Measurements from ENCODE around the gene UGT1A8.
"Not testable (repeated sequence)": the region's sequence is repeated elsewhere in the genome, so short reads cannot be mapped to it uniquely, and the experiment has no call there.

The UGT1A8 gene

GRCh38 chr2:233643128-233643527, 25.7 kb downstream of the UGT1A8 start:
- DNase-seq (ENCODE audit: low read depth) = no peak

- not testable (repeated sequence) for DNase-seq (ENCODE audit: low read depth)
Measured at GRCh38 chr2:233646033-233646432, 28.6 kb downstream of the UGT1A8 start.

GRCh38 chr2:233650981-233651380, 33.5 kb downstream of the UGT1A8 start:
- DNase-seq (ENCODE audit: low read depth) = no peak

GRCh38 chr2:233651430-233651829, 34.0 kb downstream of the UGT1A8 start:
- no peak for DNase-seq (ENCODE audit: low read depth)

GRCh38 chr2:233654501-233654900, 37.1 kb downstream of the UGT1A8 start:
- no peak for DNase-seq (ENCODE audit: low read depth)

- DNase-seq (ENCODE audit: low read depth) = no peak
Measured at GRCh38 chr2:233655043-233655442, 37.6 kb downstream of the UGT1A8 start.

- not testable (repeated sequence) for DNase-seq (ENCODE audit: low read depth)
Measured at GRCh38 chr2:233655943-233656342, 38.5 kb downstream of the UGT1A8 start.

GRCh38 chr2:233656443-233656842, 39.0 kb downstream of the UGT1A8 start:
- no peak for DNase-seq (ENCODE audit: low read depth)

GRCh38 chr2:233658610-233659009, 41.2 kb downstream of the UGT1A8 start:
- no peak for DNase-seq (ENCODE audit: low read depth)

GRCh38 chr2:233663911-233664310, 46.5 kb downstream of the UGT1A8 start:
- no peak for DNase-seq (ENCODE audit: low read depth)

GRCh38 chr2:233668605-233669260, 51.3 kb downstream of the UGT1A8 start:
- DNase-seq (ENCODE audit: low read depth) = no peak

GRCh38 chr2:233671290-233672161, 54.1 kb downstream of the UGT1A8 start, which contains the start of gene UGT1A9:
Gene UGT1A9 (plus strand): TSS chr2:233671898. CDS start chr2:233671935, 37 bp downstream.
- no peak for DNase-seq (ENCODE audit: low read depth)

- no peak for DNase-seq (ENCODE audit: low read depth)
Measured at GRCh38 chr2:233672886-233673285, 55.5 kb downstream of the UGT1A8 start.

GRCh38 chr2:233673896-233674295, 56.5 kb downstream of the UGT1A8 start:
- DNase-seq (ENCODE audit: low read depth) = no peak

GRCh38 chr2:233674314-233674713, 56.9 kb downstream of the UGT1A8 start:
- no peak for DNase-seq (ENCODE audit: low read depth)

GRCh38 chr2:233674995-233675394, 57.6 kb downstream of the UGT1A8 start:
- DNase-seq (ENCODE audit: low read depth) = no peak

GRCh38 chr2:233676046-233676445, 58.6 kb downstream of the UGT1A8 start:
- DNase-seq (ENCODE audit: low read depth) = no peak

- DNase-seq (ENCODE audit: low read depth) = no peak
Measured at GRCh38 chr2:233679196-233679595, 61.8 kb downstream of the UGT1A8 start.

- DNase-seq (ENCODE audit: low read depth) = no peak
Measured at GRCh38 chr2:233680361-233681045, 63.1 kb downstream of the UGT1A8 start.

- DNase-seq (ENCODE audit: low read depth) = no peak
Measured at GRCh38 chr2:233681521-233682099, 64.2 kb downstream of the UGT1A8 start, which contains the start of gene UGT1A7. Gene UGT1A7 (plus strand): TSS chr2:233681901. CDS start chr2:233681938, 37 bp downstream.

- no peak for DNase-seq (ENCODE audit: low read depth)
Measured at GRCh38 chr2:233684640-233685039, 67.2 kb downstream of the UGT1A8 start.

GRCh38 chr2:233686928-233687327, 69.5 kb downstream of the UGT1A8 start:
- DNase-seq (ENCODE audit: low read depth) = no peak
